K562 (cell line): ENCODE measurements around the gene CERS6. TPM values are rescaled to one million over a fixed set of nuclear protein-coding genes. Genes with fewer than 3 reads are reported as not detected.

Source experiments
- ATAC-seq: fragments of 200-7000 bp; cut with Tn5 transposase; 3 replicates; pipeline ENCODE4 v1.9.1; 2020; ENCODE audit warnings: moderate library complexity
- BruUV-seq: library from RNA; stranded (reverse); fragments of 400-500 nt; replicated peaks from 2 replicates; lab custom pipeline; 2021; lab: Mats Ljungman, UMichigan
- CTCF ChIA-PET: fragments of 300-600 bp; formaldehyde crosslinking; extraction: SDS; loops from one replicate; lab custom pipeline; 2021; ENCODE audit warnings: low intra/inter-chr PET ratio; lab: Yijun Ruan, JAX
- POLR2A ChIA-PET: fragments of 300-600, 350-650 bp; sonication (Branson Sonifier 250); formaldehyde crosslinking; extraction: SDS; loops from one replicate; lab custom pipeline; 2021; ENCODE audit warnings: antibody characterized with exemption, inconsistent platforms; lab: Yijun Ruan, JAX
- DNase-seq, 4 experiments: peaks; one replicate each; pipeline versions ENCODE4 v3.0.0 to v3.0.0-alpha.2; 2011 to 2018; ENCODE audit warnings: low spot score in 3 of 4, mixed read lengths in 3 of 4; ENCODE audit errors: extremely low read depth in 1 of 4
- FAIRE-seq: peaks from 2 replicates; lab custom pipeline; 2011; peaks lifted over from hg19 to GRCh38; lab: Jason Lieb, UNC
- H2AFZ ChIP-seq: 2 replicates; pipeline ENCODE4 v1.6.0; 2011; ENCODE audit warnings: low read depth, low read length, control low read depth, inconsistent platforms
- H3K27ac ChIP-seq: fragments of 200-600 bp; 3 replicates; pipeline ENCODE4 v1.8.0; 2011; ENCODE audit warnings: low read depth, mild to moderate bottlenecking, control low read depth, inconsistent platforms, low read length, moderate library complexity, mixed read lengths; ENCODE audit errors: extremely low read depth
- H3K27me3 ChIP-seq, 2 experiments: fragments of 300-600 bp in 1 of 2; 2 replicates in 1 of 2; 3 replicates in 1 of 2; pipeline versions ENCODE4 v1.6.0 to v1.8.0; 2011; ENCODE audit warnings: inconsistent platforms in 2 of 2, low read length in 2 of 2, mild to moderate bottlenecking in 1 of 2, mixed read lengths in 1 of 2, moderate library complexity in 1 of 2; ENCODE audit not compliant: control insufficient read depth in 2 of 2, insufficient read depth in 2 of 2
- H3K36me3 ChIP-seq: fragments of 300-600 bp; 3 replicates; pipeline ENCODE4 v1.8.0; 2011; ENCODE audit warnings: mild to moderate bottlenecking, low read length, inconsistent platforms; ENCODE audit not compliant: control insufficient read depth, insufficient read depth
- H3K4me1 ChIP-seq, 2 experiments: fragments of 200-600 bp in 1 of 2; replicated peaks in 1 of 2; 2 replicates in 1 of 2; 3 replicates in 1 of 2; pipeline versions ENCODE4 v1.5.1 to v1.8.0; 2011; ENCODE audit warnings: inconsistent platforms in 2 of 2, low read length in 2 of 2, mild to moderate bottlenecking in 1 of 2, mixed read lengths in 1 of 2, moderate library complexity in 1 of 2; ENCODE audit not compliant: control insufficient read depth in 2 of 2, insufficient read depth in 2 of 2
- H3K4me2 ChIP-seq: 2 replicates; pipeline ENCODE4 v1.6.1; 2011; ENCODE audit warnings: low read length, control low read depth, inconsistent platforms, mixed read lengths; ENCODE audit not compliant: insufficient read depth
- H3K4me3 ChIP-seq: fragments of 200-600 bp; sonication (generic), shearing (Covaris generic); 2 replicates; pipeline ENCODE4 v1.5.1; 2016; ENCODE audit warnings: control low read depth, inconsistent platforms
- H3K79me2 ChIP-seq: fragments of 200-600 bp; 3 replicates; pipeline ENCODE4 v1.8.0; 2011; ENCODE audit warnings: low read length, inconsistent platforms; ENCODE audit not compliant: control insufficient read depth, insufficient read depth
- H3K9ac ChIP-seq, 2 experiments: 2 replicates each; pipeline versions ENCODE4 v1.6.0 to v1.6.1; 2011; ENCODE audit warnings: low read depth in 2 of 2, low read length in 2 of 2, control low read depth in 1 of 2, inconsistent platforms in 1 of 2, mild to moderate bottlenecking in 1 of 2, mixed read lengths in 1 of 2; ENCODE audit not compliant: insufficient read depth in 1 of 2
- H3K9me1 ChIP-seq: one replicate; pipeline ENCODE4 v1.6.0; 2011; ENCODE audit warnings: inconsistent platforms, mild to moderate bottlenecking, low read length, moderate library complexity; ENCODE audit not compliant: control insufficient read depth, insufficient read depth
- H3K9me3 ChIP-seq: replicated peaks from 2 replicates; pipeline ENCODE4 v1.5.1; 2011; ENCODE audit warnings: low read depth, low read length, inconsistent platforms; ENCODE audit not compliant: control insufficient read depth, insufficient read depth
- H4K20me1 ChIP-seq: replicated peaks from 2 replicates; pipeline ENCODE4 v1.6.1; 2011; ENCODE audit warnings: low read length, inconsistent platforms, mixed read lengths; ENCODE audit not compliant: control insufficient read depth, insufficient read depth
- ASH1L ChIP-seq: fragments of 450-650 bp; IDR thresholded peaks from 2 replicates; pipeline ENCODE4 v1.6.1; 2018; ENCODE audit warnings: borderline replicate concordance, mild to moderate bottlenecking, low read depth; ENCODE audit not compliant: partially characterized antibody
- C11orf30 ChIP-seq: fragments of 450-650 bp; IDR thresholded peaks from 2 replicates; pipeline ENCODE4 v1.6.1; 2016; ENCODE audit warnings: low read depth, mild to moderate bottlenecking
- CREB3 ChIP-seq: fragments of 450-650 bp; conservative IDR thresholded peaks from 2 replicates; pipeline ENCODE4 v1.6.1; 2016; ENCODE audit warnings: missing genetic modification characterization, low read depth, mild to moderate bottlenecking, missing compliant biosample characterization, moderate library complexity
- CTBP1 ChIP-seq: fragments of 450-650 bp; IDR thresholded peaks from 2 replicates; pipeline ENCODE4 v1.6.1; 2016; ENCODE audit warnings: borderline replicate concordance
- ETV6 ChIP-seq, 3 experiments: fragments of 150-350 bp in 1 of 3; sonication (generic) in 1 of 3; formaldehyde crosslinking in 1 of 3; IDR thresholded peaks; 2 replicates each; pipeline versions ENCODE4 v1.6.1 to v1.8.0; 2014 to 2022; ENCODE audit warnings: borderline replicate concordance in 2 of 3, low read depth in 2 of 3, antibody characterized with exemption in 1 of 3, low read length in 1 of 3, mild to moderate bottlenecking in 1 of 3, missing genetic modification reagents in 1 of 3
- GTF2A2 ChIP-seq: IDR thresholded peaks from 2 replicates; pipeline ENCODE4 v1.6.1; 2016; ENCODE audit warnings: mild to moderate bottlenecking, missing genetic modification characterization, missing compliant biosample characterization
- JUND ChIP-seq, 2 experiments: IDR thresholded peaks; 2 replicates in 1 of 2; 3 replicates in 1 of 2; pipeline ENCODE4 v1.6.1; 2011; ENCODE audit warnings: borderline replicate concordance in 2 of 2, low read depth in 2 of 2, low read length in 2 of 2, improper control_type of control experiment in 1 of 2, missing biosample characterization in 1 of 2, missing genetic modification characterization in 1 of 2, missing genetic modification reagents in 1 of 2
- POLR3A ChIP-seq: IDR thresholded peaks from 2 replicates; pipeline ENCODE4 v1.6.1; 2011; ENCODE audit warnings: borderline replicate concordance, mild to moderate bottlenecking, moderate library complexity; ENCODE audit not compliant: insufficient read length, insufficient read depth; ENCODE audit errors: extremely low read depth
- SIN3A ChIP-seq, 2 experiments: fragments of 150-350 bp in 1 of 2; IDR thresholded peaks; 2 replicates each; pipeline ENCODE4 v1.6.1; 2011 to 2016; ENCODE audit warnings: borderline replicate concordance in 2 of 2, low read depth in 2 of 2, low read length in 2 of 2, mild to moderate bottlenecking in 2 of 2, moderate library complexity in 2 of 2; ENCODE audit not compliant: control insufficient read depth in 1 of 2
- SREBF2 ChIP-seq: sonication (generic); formaldehyde crosslinking; IDR thresholded peaks from 2 replicates; pipeline ENCODE4 v1.4.0; 2020; ENCODE audit warnings: mild to moderate bottlenecking, missing genetic modification reagents
- ZNF134 ChIP-seq: fragments of 250-450 bp; sonication (Bioruptor Pico); conservative IDR thresholded peaks from 2 replicates; pipeline ENCODE4 v1.4.0; 2020
- ZNF274 ChIP-seq: IDR thresholded peaks from 2 replicates; pipeline ENCODE4 v1.6.1; 2011; ENCODE audit warnings: low read depth, mild to moderate bottlenecking, low read length, moderate library complexity, borderline replicate concordance
- ZNF384 ChIP-seq: IDR thresholded peaks from 2 replicates; pipeline ENCODE4 v1.6.1; 2012; ENCODE audit warnings: low read depth, low read length, improper control_type of control experiment
- WGBS: fragments of 100-300 bp; shearing (Covaris generic); methylation state at CpG from one replicate; pipeline ENCODE4 v1.1.6; 2016; ENCODE audit warnings: low coverage, mixed read lengths; ENCODE audit not compliant: insufficient coverage; ENCODE audit errors: missing lambda C conversion rate; 5-methylcytosine and 5-hydroxymethylcytosine counted together
- in situ Hi-C: fragments of 300-500 bp; cut with MboI; formaldehyde crosslinking; loops from 4 replicates; pipeline ENCODE4 v1.15.0; 2018; ENCODE audit warnings: inconsistent platforms, mixed read lengths
- intact Hi-C: fragments of 100-400 bp; cut with micrococcal nuclease; formaldehyde crosslinking; loops from 2 replicates; pipeline ENCODE4 v1.14.2; 2022
- polyA plus RNA-seq, 8 experiments: library from polyadenylated mRNA; depleted of rRNA in 4 of 8; stranded (reverse) in 5 of 8; unstranded in 3 of 8; fragments of >200 nt; fragmentation: Nextera tagmentation in 2 of 8; fragmentation: Illumina TruSeq in 1 of 8; extraction: Ambion mirVana in 2 of 8; extraction: Trizol in 1 of 8; gene quantifications; 2 replicates each; pipeline versions ENCODE4 v1.2.1 to v1.2.3, GENCODE V29; 2011 to 2014; ENCODE audit warnings: inconsistent platforms in 1 of 8, missing spikeins in 1 of 8
- total RNA-seq, 7 experiments: library from RNA; depleted of rRNA in 6 of 7; stranded (reverse); fragments of >200 nt in 6 of 7; fragmentation: Illumina TruSeq in 2 of 7; extraction: Trizol in 2 of 7; gene quantifications; 2 replicates each; pipeline versions ENCODE4 v1.2.1 to v1.2.3, GENCODE V29; 2011 to 2021; ENCODE audit warnings: low replicate concordance in 1 of 7
- TF ChIP-seq, protein P1 (sequence below): fragments of 250-450 bp; sonication (Bioruptor Pico); IDR thresholded peaks from 2 replicates; pipeline ENCODE4 v1.5.0; 2020; ENCODE audit warnings: mild to moderate bottlenecking
- TF ChIP-seq, protein P2 (sequence below): fragments of 250-450 bp; sonication (Bioruptor Pico); IDR thresholded peaks from 2 replicates; pipeline ENCODE4 v1.8.0; 2021; ENCODE audit warnings: moderate library complexity, mild to moderate bottlenecking, inconsistent platforms
- TF ChIP-seq, protein P3 (sequence below): fragments of 250-450 bp; sonication (Bioruptor Pico); IDR thresholded peaks from 2 replicates; pipeline ENCODE4 v1.5.1; 2021; ENCODE audit warnings: mild to moderate bottlenecking

CERS6 gene
- total and polyA plus RNA-seq, 9 of the 15 experiments (the other 6 are each of a cell fraction or from before 2014, with no cell fraction given): 1.6 to 13.6 (median 11.4) TPM

- Histone ChIP-seq H3K9ac (peak overlapping the region in 1 of 2 experiments; percentile 14; a peak in 1 of 4 replicates), H3K27ac (no peak overlapping the region), H3K36me3 (no peaks in the 10 kb centered on the region), H3K4me1 (peaks cover 0 to 13% of the 10 kb centered on the region in 2 experiments; a peak in 4 of 5 replicates), H3K27me3 (no peaks in the 10 kb centered on the region), H2AFZ (no peak overlapping the region), H3K4me2 (peak overlapping the region; percentile 19), H3K4me3 (no peak overlapping the region), H4K20me1 (no peaks in the 10 kb centered on the region), H3K9me3 (no peaks in the 10 kb centered on the region), H3K9me1 (no peaks in the 10 kb centered on the region), H3K79me2 (peaks cover 12% of the 10 kb centered on the region; the same call in 1 of the 3 replicates)
- in situ Hi-C loops: no loop called here
- no TSS peak for BruUV-seq
- intact Hi-C loops: no loop called here
- ATAC-seq: peak; percentile 91
- peak; percentile 75 for FAIRE-seq
- DNase-seq: peak in 2 of 4 experiments; percentile 43 to 60
- ChIA-PET POLR2A (interaction anchor here (0.6 to 1.1 kb wide), 5 partner anchors 9 to 876 kb away, joined by 3 to 4 read pairs (median 3); no protein-coding TSS in a partner anchor), CTCF (no interaction called here)
- 31% methylated on average over 8 of the region's 8 CpGs for WGBS
- TF ChIP-seq POLR3A (no peak), ZNF274 (no peak), SIN3A (IDR thresholded peaks at IDR 0.05; ENCODE audit: borderline replicate concordance in 2 of 2, control insufficient read depth in 1 of 2, low read depth in 2 of 2, low read length in 2 of 2) (no peak), GTF2A2 (no peak), ASH1L (no peak), CTBP1 (peak; percentile 53; the same call in 1 of the 2 replicates), JUND (IDR thresholded peaks at IDR 0.05; ENCODE audit: borderline replicate concordance, low read depth, low read length) (peak; percentile 8; the same call in 1 of the 2 replicates), JUND (tag; IDR thresholded peaks at IDR 0.05; ENCODE audit: borderline replicate concordance, low read depth, low read length) (no peak), ZNF134 (no peak), C11orf30 (no peak), CREB3 (tag) (no peak), ZNF384 (no peak), SREBF2 (CRISPR knock-in tag) (no peak), ETV6 (IDR thresholded peaks at IDR 0.05; ENCODE audit: borderline replicate concordance in 1 of 2, low read depth in 2 of 2, low read length in 1 of 2) (no peak), ETV6 (CRISPR knock-in tag; IDR thresholded peaks at IDR 0.05; ENCODE audit: borderline replicate concordance) (no peak)
- TF ChIP-seq, protein P1, sequence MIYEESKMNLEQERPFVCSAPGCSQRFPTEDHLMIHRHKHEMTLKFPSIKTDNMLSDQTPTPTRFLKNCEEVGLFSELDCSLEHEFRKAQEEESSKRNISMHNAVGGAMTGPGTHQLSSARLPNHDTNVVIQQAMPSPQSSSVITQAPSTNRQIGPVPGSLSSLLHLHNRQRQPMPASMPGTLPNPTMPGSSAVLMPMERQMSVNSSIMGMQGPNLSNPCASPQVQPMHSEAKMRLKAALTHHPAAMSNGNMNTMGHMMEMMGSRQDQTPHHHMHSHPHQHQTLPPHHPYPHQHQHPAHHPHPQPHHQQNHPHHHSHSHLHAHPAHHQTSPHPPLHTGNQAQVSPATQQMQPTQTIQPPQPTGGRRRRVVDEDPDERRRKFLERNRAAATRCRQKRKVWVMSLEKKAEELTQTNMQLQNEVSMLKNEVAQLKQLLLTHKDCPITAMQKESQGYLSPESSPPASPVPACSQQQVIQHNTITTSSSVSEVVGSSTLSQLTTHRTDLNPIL (CRISPR knock-in tag): no peak
- TF ChIP-seq, protein P2, sequence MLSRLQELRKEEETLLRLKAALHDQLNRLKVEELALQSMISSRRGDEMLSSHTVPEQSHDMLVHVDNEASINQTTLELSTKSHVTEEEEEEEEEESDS (CRISPR knock-in tag): no peak
- TF ChIP-seq, protein P3, sequence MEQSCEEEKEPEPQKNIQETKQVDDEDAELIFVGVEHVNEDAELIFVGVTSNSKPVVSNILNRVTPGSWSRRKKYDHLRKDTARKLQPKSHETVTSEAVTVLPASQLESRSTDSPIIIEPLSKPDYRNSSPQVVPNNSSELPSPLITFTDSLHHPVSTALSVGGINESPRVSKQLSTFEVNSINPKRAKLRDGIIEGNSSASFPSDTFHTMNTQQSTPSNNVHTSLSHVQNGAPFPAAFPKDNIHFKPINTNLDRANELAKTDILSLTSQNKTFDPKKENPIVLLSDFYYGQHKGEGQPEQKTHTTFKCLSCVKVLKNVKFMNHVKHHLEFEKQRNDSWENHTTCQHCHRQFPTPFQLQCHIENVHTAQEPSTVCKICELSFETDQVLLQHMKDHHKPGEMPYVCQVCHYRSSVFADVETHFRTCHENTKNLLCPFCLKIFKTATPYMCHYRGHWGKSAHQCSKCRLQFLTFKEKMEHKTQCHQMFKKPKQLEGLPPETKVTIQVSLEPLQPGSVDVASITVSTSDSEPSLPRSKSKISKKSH (CRISPR knock-in tag): no peak
Measured at GRCh38 chr2:168529900-168530561, 74.0 kb downstream of the CERS6 start.
